ENCODE data around the gene KRTAP10-6.

GRCh38 chr21:44568667-44569556, 23.4 kb downstream of the KRTAP10-6 start:
- TF ChIP-seq POLR2A (IDR thresholded peaks at IDR 0.05; ENCODE audit: low read length): no peak
- TF ChIP-seq GATA1 (IDR thresholded peaks at IDR 0.05; ENCODE audit: low read depth, low read length): no peak

Measured in erythroblast (primary cell).